Esophagus muscularis mucosa (tissue), 4 donors: ENCODE measurements around the gene IRF8.

ENCODE experiments used
- CTCF ChIP-seq, 3 experiments: fragments of 200-600 bp in 2 of 3; fragments of 450-650 bp in 1 of 3; sonication (generic) in 2 of 3; IDR thresholded peaks; one replicate each; pipeline ENCODE4 v1.5.1; 2017 to 2019; ENCODE audit warnings: antibody characterized with exemption in 3 of 3, mild to moderate bottlenecking in 2 of 3, moderate library complexity in 1 of 3
- EP300 ChIP-seq: sonication (generic); formaldehyde crosslinking; IDR thresholded peaks from one replicate; pipeline ENCODE4 v1.6.1; 2017; ENCODE audit warnings: antibody characterized with exemption
- POLR2A ChIP-seq: fragments of 450-650 bp; IDR thresholded peaks from one replicate; pipeline ENCODE4 v1.6.1; 2017; ENCODE audit warnings: antibody characterized with exemption, moderate library complexity, mild to moderate bottlenecking, low read depth

GRCh38 chr16:85881436-85881835 lies 17.5 kb upstream of the IRF8 start:
- TF ChIP-seq CTCF (IDR thresholded peaks at IDR 0.05) (no peak), POLR2A (no peak), EP300 (no peak)
